HCEC 1CT (cell line): ENCODE measurements around the gene NUCKS1.

Experiments
- DNase-seq: peaks from one replicate; pipeline ENCODE4 v3.0.0-alpha.2; 2017

The NUCKS1 gene

GRCh38 chr1:205769641-205770365 lies 19.8 kb upstream of the NUCKS1 start:
- DNase-seq = peak; percentile 45

- DNase-seq = no peak
These were observed 17.3 kb upstream of the NUCKS1 start for GRCh38 chr1:205767248-205767647.

- no peak for DNase-seq
These were observed 16.6 kb upstream of the NUCKS1 start for GRCh38 chr1:205766570-205766969.

- DNase-seq = peak; percentile 67
These were observed 16.1 kb upstream of the NUCKS1 start for GRCh38 chr1:205766038-205766437.

GRCh38 chr1:205764578-205764977 lies 14.6 kb upstream of the NUCKS1 start:
- no peak for DNase-seq

- DNase-seq = no peak
These were observed 14.0 kb upstream of the NUCKS1 start for GRCh38 chr1:205763980-205764379.

GRCh38 chr1:205760606-205761005 lies 10.6 kb upstream of the NUCKS1 start:
- no peak for DNase-seq

GRCh38 chr1:205756552-205756951 lies 6.6 kb upstream of the NUCKS1 start:
- DNase-seq = no peak

- no peak for DNase-seq
These were observed 4.9 kb upstream of the NUCKS1 start for GRCh38 chr1:205754857-205755256.

GRCh38 chr1:205751036-205751651 lies 1.2 kb upstream of the NUCKS1 start:
- DNase-seq = peak; percentile 18

- peak; percentile 93 for DNase-seq
These were observed 496 bp downstream of the NUCKS1 start for GRCh38 chr1:205749234-205750137.

- DNase-seq = peak; percentile 54
These were observed 1.4 kb downstream of the NUCKS1 start for GRCh38 chr1:205748403-205749233.

GRCh38 chr1:205746757-205747412 lies 3.1 kb downstream of the NUCKS1 start:
- no peak for DNase-seq

- no peak for DNase-seq
These were observed 5.6 kb downstream of the NUCKS1 start for GRCh38 chr1:205744403-205744802.

- DNase-seq = no peak
These were observed 6.0 kb downstream of the NUCKS1 start for GRCh38 chr1:205743977-205744376.

- no peak for DNase-seq
These were observed 8.3 kb downstream of the NUCKS1 start for GRCh38 chr1:205741681-205742080.

- DNase-seq = peak; percentile 82
These were observed 10.4 kb downstream of the NUCKS1 start for GRCh38 chr1:205739348-205740160.

- DNase-seq = peak; percentile 6
These were observed 14.8 kb downstream of the NUCKS1 start for GRCh38 chr1:205735218-205735617.

- DNase-seq = no peak
These were observed 16.4 kb downstream of the NUCKS1 start for GRCh38 chr1:205733438-205734175.

- DNase-seq = no peak
These were observed 19.9 kb downstream of the NUCKS1 start for GRCh38 chr1:205729945-205730610.
